GM19025 (cell line): Measurements from ENCODE around the gene LRRC36.
A peak's percentile ranks its signal among the peaks of the same experiment; 100 is the strongest.

Experiments
- ATAC-seq: cut with Tn5 transposase; IDR thresholded peaks from one replicate; pipeline ENCODE4 v1.9.1; 2021; ENCODE audit warnings: mild to moderate bottlenecking, low read depth, moderate library complexity; ENCODE audit not compliant: unreplicated experiment

LRRC36 gene

DNA sequence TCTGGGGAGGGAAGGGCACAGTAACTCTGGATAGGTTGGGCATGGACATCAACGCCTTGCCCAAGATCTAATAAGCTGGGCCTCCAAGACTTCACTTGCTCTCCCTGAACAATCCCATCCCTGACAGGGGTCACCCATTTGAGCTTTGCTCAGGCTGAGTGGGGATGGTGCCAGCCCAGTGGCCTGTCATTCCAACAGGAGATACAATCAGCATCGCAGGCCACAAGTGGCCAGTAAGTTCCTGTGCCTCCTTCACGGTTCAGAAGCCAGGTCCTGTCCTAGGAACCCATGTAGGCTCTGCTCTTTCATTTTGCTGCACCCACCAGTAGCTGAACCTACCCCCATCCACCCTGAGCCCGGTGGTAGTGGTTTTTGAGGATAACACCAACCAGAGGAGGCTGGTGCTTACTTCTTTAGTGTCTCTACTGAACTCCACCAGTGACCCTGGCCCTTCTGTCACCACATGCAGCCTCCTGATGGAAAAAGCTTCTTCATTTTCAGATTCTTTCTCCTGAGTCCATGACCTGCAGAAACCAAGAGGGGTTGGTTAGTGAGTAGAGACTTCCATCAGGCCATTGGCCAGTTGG, 32.4 kb upstream of the LRRC36 start:
- no peak for ATAC-seq

GRCh38 chr16:67294938-67295361, 31.7 kb upstream of the LRRC36 start:
- no peak for ATAC-seq

- ATAC-seq, result no peak
Observed at GRCh38 chr16:67296420-67296819, 30.2 kb upstream of the LRRC36 start.

DNA sequence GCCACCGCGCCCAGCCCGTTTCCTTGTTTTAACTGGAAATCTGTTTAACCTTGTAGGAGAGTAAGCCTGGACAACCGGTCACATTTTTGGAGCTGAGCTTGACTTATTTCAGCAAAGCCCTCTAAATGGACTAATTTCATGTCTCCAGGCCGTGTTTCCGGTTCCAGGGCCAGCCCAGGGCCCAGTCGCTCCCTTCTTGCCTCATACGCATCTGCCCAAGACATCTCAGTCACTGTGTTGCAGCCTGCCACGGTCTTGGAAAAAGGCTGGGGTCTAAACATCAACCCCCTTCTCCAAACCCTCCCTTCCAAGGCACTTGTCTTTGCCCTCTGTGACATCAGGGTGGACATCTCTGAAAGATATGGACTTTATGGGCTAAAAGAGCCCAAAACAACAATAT, 28.3 kb upstream of the LRRC36 start:
- ATAC-seq, result no peak

DNA sequence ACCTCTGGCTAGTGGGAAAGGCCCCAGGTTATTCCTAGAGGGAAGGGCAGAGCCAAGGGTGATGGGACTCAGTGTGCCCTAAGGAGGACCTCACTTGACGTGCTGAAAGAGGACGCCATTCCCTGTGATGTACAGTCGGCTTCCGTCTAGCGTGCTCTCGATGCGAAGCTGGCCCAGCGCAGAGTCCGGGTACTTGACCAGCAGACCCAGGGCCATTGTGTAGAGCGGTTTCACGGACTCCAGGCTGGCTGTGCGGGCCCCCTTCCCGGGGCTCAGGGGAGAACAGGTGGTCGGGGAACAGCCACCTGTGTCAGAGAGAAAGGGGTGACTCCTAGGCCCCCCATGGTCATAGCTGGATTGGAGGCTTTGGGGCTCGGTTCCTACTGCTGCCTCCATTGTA, 27.3 kb upstream of the LRRC36 start:
- ATAC-seq, result no peak

DNA sequence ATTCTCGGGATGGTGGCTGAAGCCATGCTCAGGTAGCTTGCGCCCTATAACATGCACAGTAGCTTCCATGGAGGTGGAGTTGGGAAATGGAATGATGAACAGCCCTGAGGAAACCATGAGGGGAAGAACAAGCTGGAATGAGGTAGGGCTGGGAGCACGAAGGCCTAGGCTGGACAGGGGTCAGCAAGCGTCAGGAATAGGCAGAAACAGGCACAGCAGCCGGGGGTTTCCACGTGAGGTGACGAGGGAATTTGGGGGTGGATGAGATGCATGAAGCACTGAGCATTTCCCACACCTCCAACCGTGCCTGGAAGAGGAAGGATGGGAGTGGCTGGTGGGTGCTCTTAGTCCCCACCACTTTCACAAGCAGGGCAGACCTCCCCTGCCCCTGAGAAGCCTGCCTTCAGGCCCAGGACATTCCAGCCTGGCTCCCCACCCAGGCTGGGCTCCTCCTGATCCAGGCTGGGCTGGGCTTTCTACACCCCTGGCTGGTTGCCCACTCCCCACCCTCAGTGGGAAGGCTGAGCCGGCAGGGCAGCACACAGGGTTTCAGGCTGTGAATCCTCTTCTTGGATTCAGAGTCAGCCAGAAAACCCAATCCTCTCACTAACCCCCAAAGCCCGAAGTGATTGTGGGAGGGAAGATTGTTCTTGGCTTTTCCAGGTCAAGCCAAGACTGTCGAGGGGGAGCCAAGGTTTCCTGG, 25.4 kb upstream of the LRRC36 start:
- ATAC-seq, result no peak

DNA sequence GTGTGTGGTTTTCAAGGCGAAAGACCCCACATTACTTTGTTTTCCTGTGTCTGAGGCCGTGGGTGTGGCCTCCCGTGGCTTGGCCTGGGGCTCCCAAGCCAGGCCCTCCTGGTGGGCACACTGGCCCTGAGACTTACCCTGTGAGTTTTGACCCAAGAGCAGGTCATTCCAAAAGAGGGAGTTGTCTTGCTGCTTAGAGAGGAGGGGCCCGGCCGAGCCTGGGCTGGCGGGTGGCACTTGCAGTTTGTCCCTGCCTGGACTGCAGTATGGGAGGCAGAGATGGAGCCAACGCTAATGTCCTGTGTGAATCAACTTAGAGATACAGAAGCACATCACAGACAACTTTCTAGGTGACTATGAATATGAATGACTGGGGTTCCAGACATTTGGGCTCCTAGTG, 24.5 kb upstream of the LRRC36 start:
- ATAC-seq, result no peak

- no peak for ATAC-seq
Observed at GRCh38 chr16:67302970-67303369, 23.6 kb upstream of the LRRC36 start.

DNA sequence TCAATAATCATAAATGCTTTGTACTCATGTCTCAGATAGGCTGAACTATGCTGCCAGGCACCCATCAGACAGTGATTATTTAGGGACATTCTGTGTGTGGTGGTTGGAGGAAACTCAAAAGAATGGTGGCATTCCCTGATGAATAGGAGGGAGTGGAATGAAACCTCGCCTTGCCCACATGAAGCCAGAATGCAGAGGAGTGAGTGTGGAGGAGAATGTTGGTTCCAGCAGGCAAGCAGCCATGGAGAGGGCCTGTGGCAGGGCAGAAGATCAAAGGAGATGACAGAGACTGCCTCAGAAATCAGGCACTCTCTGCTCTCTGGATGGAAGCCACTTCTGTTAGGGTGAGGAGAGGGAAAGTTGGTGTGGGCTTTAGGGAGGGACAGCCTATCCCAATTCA, 22.6 kb upstream of the LRRC36 start:
- ATAC-seq, result no peak

DNA sequence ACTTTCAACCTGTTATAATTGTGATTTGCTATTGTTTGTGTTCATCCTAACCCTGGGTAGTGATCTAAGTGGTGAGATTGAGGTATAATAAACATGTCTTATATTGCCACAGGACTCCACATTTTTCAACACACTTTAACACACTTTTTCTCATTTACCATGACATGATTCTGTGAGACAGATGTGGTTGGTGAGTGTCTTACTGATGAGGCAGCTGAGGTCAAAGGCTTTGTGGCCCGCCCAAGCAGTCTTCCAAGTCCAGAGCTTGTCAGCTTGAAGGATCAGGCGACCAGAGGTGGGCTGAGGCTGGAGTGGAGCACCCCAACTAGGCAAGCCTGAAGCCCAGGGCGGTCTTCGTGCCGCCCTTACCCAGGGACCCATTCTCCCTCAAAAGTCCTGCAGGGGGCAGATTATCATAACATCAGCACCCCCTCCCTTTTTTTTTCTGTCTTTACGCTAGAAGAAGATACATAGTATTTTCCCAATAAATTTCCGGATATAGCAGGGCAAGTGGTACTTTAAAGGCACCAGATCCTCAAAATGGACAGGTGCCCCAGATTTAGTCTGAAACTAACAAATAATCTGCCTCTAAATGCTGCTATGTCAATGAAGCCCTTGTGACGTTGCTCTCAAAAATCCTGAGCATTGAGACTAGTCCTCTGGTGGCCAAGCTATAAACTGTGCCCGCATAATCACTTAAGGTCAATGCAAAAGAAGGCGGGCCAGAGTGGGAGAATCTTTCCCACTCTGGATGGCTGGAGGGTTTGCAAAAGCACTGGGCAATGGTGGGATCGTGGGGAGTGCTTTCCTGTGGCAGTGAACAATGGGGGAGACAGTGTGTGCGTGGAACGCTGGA, 21.2 kb upstream of the LRRC36 start:
- ATAC-seq, result no peak

- no peak for ATAC-seq
Observed at GRCh38 chr16:67310561-67310960, 16.1 kb upstream of the LRRC36 start.

DNA sequence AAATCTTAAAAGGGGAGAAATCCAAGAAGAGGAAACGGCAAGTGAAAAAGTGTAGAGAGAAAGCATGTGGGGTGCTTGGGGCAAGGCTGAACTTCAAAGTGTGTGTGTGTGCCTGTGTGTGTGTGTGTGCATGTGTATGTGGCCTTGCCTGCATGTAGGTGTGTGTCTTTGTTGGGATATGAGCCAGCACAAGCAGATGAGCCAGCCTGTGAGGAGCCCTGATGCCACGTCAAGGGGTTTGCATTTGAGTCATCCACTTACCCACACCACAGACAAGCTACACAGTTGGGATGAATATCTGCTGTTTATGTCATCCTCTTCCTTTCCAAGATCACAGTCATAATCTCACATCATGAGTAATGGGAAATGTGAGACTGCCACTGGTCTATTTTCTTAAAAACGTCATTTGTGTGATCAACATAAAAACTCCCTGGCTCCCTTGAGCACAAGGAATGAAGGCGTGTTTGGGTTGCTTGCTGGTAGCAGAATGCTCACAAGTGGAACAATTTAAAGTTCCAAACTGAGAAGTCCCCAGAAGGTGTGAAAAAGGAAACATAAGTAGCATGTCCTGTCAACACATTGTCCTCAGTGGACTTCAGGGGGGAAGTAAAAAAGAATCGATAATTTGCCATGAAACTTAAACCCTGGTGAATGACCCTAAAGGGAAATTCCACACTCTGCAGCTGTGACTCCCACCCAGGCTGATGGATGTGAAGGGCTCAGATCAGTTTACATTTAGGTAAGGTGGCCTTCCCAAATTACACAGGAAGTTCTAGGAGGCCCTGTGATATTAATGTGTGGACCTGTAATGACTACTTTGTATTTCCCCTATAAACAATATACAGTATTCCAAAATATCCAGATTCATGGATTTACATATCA, 14.8 kb upstream of the LRRC36 start:
- peak; percentile 85 for ATAC-seq

DNA sequence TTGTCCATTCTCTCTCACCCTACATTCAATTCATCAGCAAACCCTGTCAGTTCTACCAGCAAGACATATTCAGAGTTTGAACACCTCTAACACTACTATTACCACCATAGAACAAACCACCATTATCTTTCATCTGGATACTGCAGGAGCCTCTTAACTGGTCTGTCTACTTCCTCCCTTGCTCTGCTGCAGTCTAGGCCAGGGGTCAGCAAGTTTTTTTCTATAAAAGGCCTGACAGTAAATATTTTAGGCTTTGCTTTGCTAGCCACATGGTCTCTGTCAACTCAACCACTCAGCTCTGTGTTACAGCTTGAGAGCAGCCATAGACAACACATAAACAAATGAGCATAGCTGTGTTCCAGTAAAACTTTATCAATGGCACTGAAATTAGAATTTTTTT, 13.9 kb upstream of the LRRC36 start:
- no peak for ATAC-seq

DNA sequence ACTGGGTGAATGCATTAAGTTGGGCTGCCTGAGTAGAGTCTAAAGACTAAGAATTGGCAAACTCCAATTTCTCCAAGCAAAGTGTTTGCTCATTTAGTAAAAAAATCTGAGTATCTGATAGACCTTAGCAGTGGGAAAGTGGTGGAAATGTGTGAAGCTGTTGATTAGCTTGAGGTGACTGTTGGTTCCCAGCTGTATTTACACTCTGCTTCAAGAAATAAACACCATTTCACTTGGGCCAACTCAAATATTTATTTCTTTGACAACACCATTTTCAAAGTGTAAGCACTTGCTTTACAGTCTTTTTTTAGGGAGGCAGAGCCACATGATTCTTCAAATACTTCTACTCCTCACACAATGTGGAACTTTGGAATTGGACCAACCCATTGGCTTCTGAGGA, 8.8 kb upstream of the LRRC36 start:
- no peak for ATAC-seq

- no peak for ATAC-seq
Observed at GRCh38 chr16:67326115-67326471, 522 bp upstream of the LRRC36 start.

- no peak for ATAC-seq
Observed at GRCh38 chr16:67327743-67328142, 1.1 kb downstream of the LRRC36 start.

GRCh38 chr16:67329901-67330300, 3.3 kb downstream of the LRRC36 start:
- no peak for ATAC-seq

DNA sequence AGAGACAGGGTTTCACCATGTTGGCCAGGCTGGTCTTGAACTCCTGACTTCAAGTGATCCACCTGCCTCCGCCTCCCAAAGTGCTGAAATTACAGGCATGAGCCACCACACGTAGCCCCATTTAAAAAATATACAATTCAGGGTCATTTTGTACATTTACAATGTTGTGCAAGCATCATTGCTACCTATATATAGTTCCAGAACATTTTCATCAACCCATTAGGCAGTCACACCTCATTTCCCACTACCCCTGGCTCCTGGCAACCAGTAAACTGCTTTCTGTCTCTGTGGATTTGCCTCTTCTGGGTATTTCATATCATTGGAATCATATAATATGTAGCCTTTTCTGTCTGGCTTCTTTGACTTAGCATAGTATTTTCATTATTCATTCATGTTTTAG, 6.7 kb downstream of the LRRC36 start:
- ATAC-seq, result no peak

DNA sequence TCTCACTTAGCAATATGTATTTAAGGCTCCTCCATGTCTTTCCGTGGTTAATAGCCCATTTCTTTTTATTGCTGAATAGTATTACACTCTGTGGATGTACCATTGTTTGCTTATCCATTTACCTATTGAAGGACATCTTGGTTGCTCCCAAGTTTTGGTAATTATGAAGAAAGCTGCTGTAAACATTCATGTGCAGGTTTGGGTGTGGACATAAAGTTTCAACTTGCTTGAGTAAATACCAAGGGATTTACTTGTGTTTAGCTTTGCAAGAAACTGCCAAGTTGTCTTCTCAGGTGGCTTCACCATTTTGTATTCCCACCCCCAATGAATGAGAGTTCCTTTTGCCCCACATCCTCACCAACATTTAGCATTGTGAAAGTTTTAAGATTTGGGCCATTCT, 9.5 kb downstream of the LRRC36 start:
- no peak for ATAC-seq

GRCh38 chr16:67336648-67337047, 10.0 kb downstream of the LRRC36 start:
- ATAC-seq, result no peak

GRCh38 chr16:67339453-67339852, 12.8 kb downstream of the LRRC36 start:
- ATAC-seq, result no peak
